ENCODE data around the gene ZNF579.
A peak's percentile ranks its signal among the peaks of the same experiment; 100 is the strongest.

ZNF579 gene

GRCh38 chr19:55611300-55611982 lies 30.8 kb upstream of the ZNF579 start:
- DNase-seq, result no peak

- no peak for DNase-seq
Observed at GRCh38 chr19:55609326-55609725, 28.7 kb upstream of the ZNF579 start.

GRCh38 chr19:55606817-55607216 lies 26.2 kb upstream of the ZNF579 start:
- DNase-seq, result no peak

GRCh38 chr19:55606471-55606787 lies 25.8 kb upstream of the ZNF579 start:
- DNase-seq, result no peak

- DNase-seq, result peak; percentile 59
Observed at GRCh38 chr19:55605637-55606470, 25.2 kb upstream of the ZNF579 start, which contains the start of gene ZNF865. TSS of gene ZNF865 (plus strand) at chr19:55605647. CDS start at chr19:55613619, 7,972 bp downstream.

- DNase-seq, result peak; percentile 96
Observed at GRCh38 chr19:55605207-55605636, 24.6 kb upstream of the ZNF579 start.

GRCh38 chr19:55603581-55604292 lies 23.1 kb upstream of the ZNF579 start:
- DNase-seq, result no peak

GRCh38 chr19:55603115-55603514 lies 22.5 kb upstream of the ZNF579 start:
- DNase-seq, result no peak

GRCh38 chr19:55602104-55603001 lies 21.7 kb upstream of the ZNF579 start:
- DNase-seq, result no peak

- no peak for DNase-seq
Observed at GRCh38 chr19:55601084-55601483, 20.4 kb upstream of the ZNF579 start.

GRCh38 chr19:55600662-55601028 lies 20.0 kb upstream of the ZNF579 start:
- DNase-seq, result no peak

GRCh38 chr19:55599842-55600661 lies 19.4 kb upstream of the ZNF579 start, which contains the start of gene ZNF524:
TSS of gene ZNF524 (plus strand) at chr19:55600288. CDS start at chr19:55602113, 1,825 bp downstream.
- peak; percentile 85 for DNase-seq

GRCh38 chr19:55599468-55599841 lies 18.8 kb upstream of the ZNF579 start, which contains the start of gene FIZ1:
TSS of gene FIZ1 (minus strand) at chr19:55599517. CDS start at chr19:55597865, 1,652 bp downstream.
- DNase-seq, result peak; percentile 94

- peak; percentile 87 for DNase-seq
Observed at GRCh38 chr19:55598719-55599467, 18.2 kb upstream of the ZNF579 start.

GRCh38 chr19:55598034-55598433 lies 17.4 kb upstream of the ZNF579 start:
- DNase-seq, result no peak

GRCh38 chr19:55597501-55597921 lies 16.9 kb upstream of the ZNF579 start:
- DNase-seq, result no peak

GRCh38 chr19:55596304-55596703 lies 15.7 kb upstream of the ZNF579 start:
- DNase-seq, result no peak

GRCh38 chr19:55594996-55595545 lies 14.4 kb upstream of the ZNF579 start:
- no peak for DNase-seq

GRCh38 chr19:55593096-55593772 lies 12.6 kb upstream of the ZNF579 start:
- no peak for DNase-seq
